HCT116 (cell line): Measurements from ENCODE around the gene GALR2. TPM values are rescaled to one million over a fixed set of nuclear protein-coding genes. Genes with fewer than 3 reads are reported as not detected.

Experiments
- ATAC-seq: fragments of 200-7000 bp; cut with Tn5 transposase; 2 replicates; pipeline ENCODE4 v1.9.1; 2020; ENCODE audit warnings: mild to moderate bottlenecking, moderate library complexity
- BruUV-seq: library from RNA; stranded (reverse); fragments of 400-500 nt; replicated peaks from 2 replicates; lab custom pipeline; 2021; lab: Mats Ljungman, UMichigan
- CTCF ChIA-PET: fragments of 300-600 bp; sonication (Branson Sonifier 250); formaldehyde crosslinking; loops from one replicate; lab custom pipeline; 2021; ENCODE audit warnings: antibody characterized with exemption; lab: Charles Lee
- POLR2A ChIA-PET: fragments of 300-600, 350-600 bp; sonication (Branson Sonifier 250); formaldehyde crosslinking; loops from one replicate; lab custom pipeline; 2021; ENCODE audit warnings: antibody characterized with exemption; lab: Charles Lee
- RAD21 ChIA-PET, 2 experiments: fragments of 300-600 bp; sonication (Branson Sonifier 250); formaldehyde crosslinking; loops; one replicate each; lab custom pipeline; 2023; ENCODE audit warnings: low total read pairs in 2 of 2; ENCODE audit not compliant: uncharacterized antibody in 2 of 2, unreplicated experiment in 2 of 2, low non-redundant PET in 1 of 2; lab: Charles Lee
- DNase-seq: peaks from one replicate; pipeline ENCODE4 v3.0.0-alpha.2; 2010; ENCODE audit warnings: low read depth, low spot score
- H2AFZ ChIP-seq: fragments of 200-600 bp; shearing (Covaris generic), sonication (generic); 2 replicates; pipeline ENCODE4 v1.6.1; 2017; ENCODE audit warnings: low read depth, mixed run types, mixed read lengths, antibody characterized with exemption, low read length; ENCODE audit not compliant: poor library complexity, severe bottlenecking
- H3K27ac ChIP-seq: 2 replicates; pipeline ENCODE4 v1.5.1; 2012; ENCODE audit warnings: low read depth, low read length
- H3K27me3 ChIP-seq: fragments of 200-600 bp; sonication (generic); 2 replicates; pipeline ENCODE4 v1.6.1; 2016; ENCODE audit warnings: mixed run types, low read length, mixed read lengths; ENCODE audit not compliant: insufficient read depth
- H3K36me3 ChIP-seq, 2 experiments: fragments of 200-500 bp in 1 of 2; fragments of 200-600 bp in 1 of 2; sonication (Bioruptor generic) in 1 of 2; sonication (generic) in 1 of 2; 2 replicates each; pipeline versions ENCODE4 v1.5.1 to v1.6.1; 2014 to 2016; ENCODE audit warnings: low read length in 2 of 2, inconsistent platforms in 1 of 2, mixed read lengths in 1 of 2, mixed run types in 1 of 2; ENCODE audit not compliant: insufficient read depth in 2 of 2, control insufficient read depth in 1 of 2
- H3K4me1 ChIP-seq, 2 experiments: fragments of 200-600 bp in 1 of 2; sonication (generic) in 1 of 2; 2 replicates each; pipeline versions ENCODE4 v1.5.1 to v1.6.1; 2012 to 2017; ENCODE audit warnings: low read length in 2 of 2, inconsistent platforms in 1 of 2, mild to moderate bottlenecking in 1 of 2, mixed read lengths in 1 of 2, mixed run types in 1 of 2, moderate library complexity in 1 of 2; ENCODE audit not compliant: insufficient read depth in 2 of 2, control insufficient read depth in 1 of 2
- H3K4me2 ChIP-seq: fragments of 200-600 bp; sonication (generic); 2 replicates; pipeline ENCODE4 v1.6.1; 2017; ENCODE audit warnings: mixed run types, low read length, mixed read lengths
- H3K4me3 ChIP-seq, 2 experiments: fragments of 200-600 bp in 1 of 2; sonication (generic) in 1 of 2; replicated peaks in 1 of 2; 2 replicates each; pipeline ENCODE4 v1.5.1; 2011 to 2016; ENCODE audit warnings: low read length in 2 of 2, control low read depth in 1 of 2, low read depth in 1 of 2, mild to moderate bottlenecking in 1 of 2, mixed read lengths in 1 of 2, mixed run types in 1 of 2
- H3K79me2 ChIP-seq: fragments of 200-600 bp; sonication (generic); 2 replicates; pipeline ENCODE4 v1.6.1; 2017; ENCODE audit warnings: mild to moderate bottlenecking, mixed run types, low read length, moderate library complexity, mixed read lengths; ENCODE audit not compliant: insufficient read depth
- H3K9ac ChIP-seq: fragments of 200-600 bp; sonication (generic); 2 replicates; pipeline ENCODE4 v1.6.1; 2016; ENCODE audit warnings: low read length, mixed read lengths
- H3K9me2 ChIP-seq: fragments of 200-600 bp; sonication (generic), shearing (Covaris generic); 2 replicates; pipeline ENCODE4 v1.6.1; 2017; ENCODE audit warnings: mixed run types, mild to moderate bottlenecking, moderate library complexity; ENCODE audit not compliant: insufficient read depth
- H3K9me3 ChIP-seq, 2 experiments: fragments of 200-500 bp in 1 of 2; fragments of 200-600 bp in 1 of 2; sonication (Bioruptor generic) in 1 of 2; sonication (generic) in 1 of 2; 2 replicates each; pipeline ENCODE4 v1.6.1; 2014 to 2017; ENCODE audit warnings: low read length in 2 of 2, mixed read lengths in 2 of 2, inconsistent platforms in 1 of 2, low read depth in 1 of 2, mild to moderate bottlenecking in 1 of 2, mixed run types in 1 of 2, moderate library complexity in 1 of 2; ENCODE audit not compliant: control insufficient read depth in 1 of 2, insufficient read depth in 1 of 2
- H4K20me1 ChIP-seq: fragments of 200-600 bp; sonication (generic), shearing (Covaris generic); 2 replicates; pipeline ENCODE4 v1.6.1; 2017; ENCODE audit warnings: mixed run types, mild to moderate bottlenecking, moderate library complexity; ENCODE audit not compliant: insufficient read depth
- CBX3 ChIP-seq: IDR thresholded peaks from 2 replicates; pipeline ENCODE4 v1.6.1; 2012; ENCODE audit warnings: low read depth
- CEBPB ChIP-seq: IDR thresholded peaks from 2 replicates; pipeline ENCODE4 v1.6.1; 2012; ENCODE audit warnings: low read depth
- CTCF ChIP-seq, 3 experiments: fragments of 200-600 bp in 1 of 3; sonication (generic) in 1 of 3; IDR thresholded peaks in 2 of 3; conservative IDR thresholded peaks in 1 of 3; 2 replicates each; pipeline ENCODE4 v1.5.1; 2012 to 2017; ENCODE audit warnings: low read depth in 2 of 3, low read length in 2 of 3, antibody characterized with exemption in 1 of 3, borderline replicate concordance in 1 of 3, control low read depth in 1 of 3, mild to moderate bottlenecking in 1 of 3, mixed read lengths in 1 of 3, mixed run types in 1 of 3, moderate library complexity in 1 of 3; ENCODE audit not compliant: insufficient read depth in 1 of 3
- EZH2phosphoT487 ChIP-seq: fragments of 200-600 bp; IDR thresholded peaks from 2 replicates; pipeline ENCODE4 v1.6.1; 2018; ENCODE audit warnings: antibody characterized with exemption, borderline replicate concordance
- JUND ChIP-seq: IDR thresholded peaks from 2 replicates; pipeline ENCODE4 v1.6.1; 2012
- POLR2A ChIP-seq: IDR thresholded peaks from 2 replicates; pipeline ENCODE4 v1.7.0; 2011; ENCODE audit warnings: borderline replicate concordance; ENCODE audit not compliant: insufficient read depth, insufficient read length; ENCODE audit errors: extremely low read depth
- POLR2AphosphoS5 ChIP-seq: IDR thresholded peaks from 2 replicates; pipeline ENCODE4 v1.6.1; 2011; ENCODE audit warnings: mild to moderate bottlenecking, low read depth, low read length, moderate library complexity
- SP1 ChIP-seq: IDR thresholded peaks from 2 replicates; pipeline ENCODE4 v1.6.1; 2012; ENCODE audit warnings: low read depth
- TCF7L2 ChIP-seq: IDR thresholded peaks from 2 replicates; pipeline ENCODE4 v1.7.0; 2011; ENCODE audit warnings: borderline replicate concordance, inconsistent platforms; ENCODE audit not compliant: insufficient read depth, insufficient read length; ENCODE audit errors: extremely low read depth
- YY1 ChIP-seq: IDR thresholded peaks from 2 replicates; pipeline ENCODE4 v1.6.1; 2011; ENCODE audit warnings: low read length, low read depth, moderate library complexity, mild to moderate bottlenecking; ENCODE audit not compliant: insufficient replicate concordance; ENCODE audit errors: extremely low read depth
- ZFX ChIP-seq: fragments of 450-650 bp; IDR thresholded peaks from 2 replicates; pipeline ENCODE4 v1.6.1; 2017
- ZNF274 ChIP-seq: fragments of 200-500 bp; sonication (Bioruptor generic); IDR thresholded peaks from 2 replicates; pipeline ENCODE4 v1.6.1; 2014; ENCODE audit warnings: mild to moderate bottlenecking, low read depth, low read length, inconsistent platforms
- intact Hi-C: fragments of 100-400 bp; cut with micrococcal nuclease; formaldehyde crosslinking; loops from 2 replicates; pipeline ENCODE4 v1.10.0; 2022
- total RNA-seq: library from RNA; stranded (reverse); gene quantifications from one replicate; pipeline ENCODE4 v1.2.1, GENCODE V29; 2021; ENCODE audit not compliant: unreplicated experiment
- TF ChIP-seq, protein P1 (sequence below): IDR thresholded peaks from 2 replicates; pipeline ENCODE4 v1.6.1; 2012
- TF ChIP-seq, protein P2 (sequence below): IDR thresholded peaks from 2 replicates; pipeline ENCODE4 v1.6.1; 2012; ENCODE audit warnings: low read depth

GALR2 gene
- total RNA-seq, 1 experiment from 2014 or later, result 0.27 TPM

DNA sequence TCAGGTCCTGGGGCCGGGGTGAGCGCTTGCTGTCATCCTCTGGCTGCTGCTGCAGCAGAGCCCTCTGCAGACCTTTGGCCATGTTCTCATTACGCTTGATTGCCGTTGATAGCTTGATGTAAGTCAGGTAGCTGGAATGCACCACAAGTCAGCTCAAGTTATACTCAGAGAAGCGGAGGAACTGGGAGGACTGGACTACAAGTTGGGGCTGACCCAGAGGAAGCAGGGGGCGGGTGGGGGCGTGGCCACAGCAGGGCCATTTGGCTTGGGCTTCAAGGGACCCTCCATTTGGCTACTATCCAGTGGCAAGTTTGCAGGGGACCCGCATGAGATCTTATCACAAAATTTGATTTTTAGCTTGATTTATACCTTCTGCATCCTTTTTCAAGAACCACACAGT, 28.5 kb upstream of the GALR2 start:
- Histone ChIP-seq H3K4me3 (no peak overlapping the region), H3K36me3 (peaks cover 74 to 83% of the 10 kb centered on the region in 2 experiments), H3K9me3 (no peaks in the 10 kb centered on the region), H3K27me3 (no peaks in the 10 kb centered on the region), H3K9ac (no peak overlapping the region), H2AFZ (no peak overlapping the region), H3K79me2 (peaks cover 10% of the 10 kb centered on the region), H3K4me2 (no peak overlapping the region), H3K4me1 (peaks cover 3 to 5% of the 10 kb centered on the region in 2 experiments), H3K9me2 (no peaks in the 10 kb centered on the region), H4K20me1 (no peaks in the 10 kb centered on the region), H3K27ac (no peak overlapping the region)
- ChIA-PET POLR2A (no interaction called here), RAD21 (no interaction called here), CTCF (no interaction called here)
- ATAC-seq, result no peak
- DNase-seq, result no peak
- BruUV-seq, result no TSS peak
- TF ChIP-seq, protein P1, sequence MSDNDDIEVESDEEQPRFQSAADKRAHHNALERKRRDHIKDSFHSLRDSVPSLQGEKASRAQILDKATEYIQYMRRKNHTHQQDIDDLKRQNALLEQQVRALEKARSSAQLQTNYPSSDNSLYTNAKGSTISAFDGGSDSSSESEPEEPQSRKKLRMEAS, result no peak
- TF ChIP-seq POLR2AphosphoS5, result no peak
- no peak for TF ChIP-seq EZH2phosphoT487
- no peak for TF ChIP-seq SP1
- intact Hi-C loops, result no loop called here

GRCh38 chr17:76048025-76048605, 26.5 kb upstream of the GALR2 start:
- H3K9me3 ChIP-seq, result no peaks in the 10 kb centered on the region
- no peak overlapping the region for H3K4me2 ChIP-seq
- H3K9me2 ChIP-seq, result no peaks in the 10 kb centered on the region
- CTCF ChIA-PET, result no interaction called here
- no peak overlapping the region for H3K27ac ChIP-seq
- H4K20me1 ChIP-seq, result no peaks in the 10 kb centered on the region
- intact Hi-C loops, result no loop called here
- no peak overlapping the region for H2AFZ ChIP-seq
- H3K36me3 ChIP-seq, result peaks cover 74 to 77% of the 10 kb centered on the region in 2 experiments
- ATAC-seq, result no peak
- no peaks in the 10 kb centered on the region for H3K27me3 ChIP-seq
- POLR2A ChIA-PET, result interaction anchor here (0.7 kb wide), 1 partner anchor 18 kb away, joined by 5 read pairs; no protein-coding TSS in a partner anchor
- DNase-seq, result no peak
- no TSS peak for BruUV-seq
- H3K79me2 ChIP-seq, result peaks cover 27% of the 10 kb centered on the region
- no peak overlapping the region for H3K9ac ChIP-seq
- H3K4me1 ChIP-seq, result peaks cover 17 to 19% of the 10 kb centered on the region in 2 experiments
- no peak overlapping the region for H3K4me3 ChIP-seq
- RAD21 ChIA-PET, result no interaction called here
- TF ChIP-seq POLR2A, result no peak
- no peak for TF ChIP-seq ZNF274
- TF ChIP-seq TCF7L2, result no peak
- no peak for TF ChIP-seq ZFX
- TF ChIP-seq SP1, result no peak
- TF ChIP-seq CEBPB, result no peak
- no peak for TF ChIP-seq JUND
- TF ChIP-seq, protein P2, sequence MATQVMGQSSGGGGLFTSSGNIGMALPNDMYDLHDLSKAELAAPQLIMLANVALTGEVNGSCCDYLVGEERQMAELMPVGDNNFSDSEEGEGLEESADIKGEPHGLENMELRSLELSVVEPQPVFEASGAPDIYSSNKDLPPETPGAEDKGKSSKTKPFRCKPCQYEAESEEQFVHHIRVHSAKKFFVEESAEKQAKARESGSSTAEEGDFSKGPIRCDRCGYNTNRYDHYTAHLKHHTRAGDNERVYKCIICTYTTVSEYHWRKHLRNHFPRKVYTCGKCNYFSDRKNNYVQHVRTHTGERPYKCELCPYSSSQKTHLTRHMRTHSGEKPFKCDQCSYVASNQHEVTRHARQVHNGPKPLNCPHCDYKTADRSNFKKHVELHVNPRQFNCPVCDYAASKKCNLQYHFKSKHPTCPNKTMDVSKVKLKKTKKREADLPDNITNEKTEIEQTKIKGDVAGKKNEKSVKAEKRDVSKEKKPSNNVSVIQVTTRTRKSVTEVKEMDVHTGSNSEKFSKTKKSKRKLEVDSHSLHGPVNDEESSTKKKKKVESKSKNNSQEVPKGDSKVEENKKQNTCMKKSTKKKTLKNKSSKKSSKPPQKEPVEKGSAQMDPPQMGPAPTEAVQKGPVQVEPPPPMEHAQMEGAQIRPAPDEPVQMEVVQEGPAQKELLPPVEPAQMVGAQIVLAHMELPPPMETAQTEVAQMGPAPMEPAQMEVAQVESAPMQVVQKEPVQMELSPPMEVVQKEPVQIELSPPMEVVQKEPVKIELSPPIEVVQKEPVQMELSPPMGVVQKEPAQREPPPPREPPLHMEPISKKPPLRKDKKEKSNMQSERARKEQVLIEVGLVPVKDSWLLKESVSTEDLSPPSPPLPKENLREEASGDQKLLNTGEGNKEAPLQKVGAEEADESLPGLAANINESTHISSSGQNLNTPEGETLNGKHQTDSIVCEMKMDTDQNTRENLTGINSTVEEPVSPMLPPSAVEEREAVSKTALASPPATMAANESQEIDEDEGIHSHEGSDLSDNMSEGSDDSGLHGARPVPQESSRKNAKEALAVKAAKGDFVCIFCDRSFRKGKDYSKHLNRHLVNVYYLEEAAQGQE, result no peak
- no peak for TF ChIP-seq YY1
- no peak for TF ChIP-seq CTCF (IDR thresholded peaks at IDR 0.05 in 2 of 3, conservative IDR thresholded peaks at IDR 0.05 in 1 of 3; ENCODE audit: borderline replicate concordance in 1 of 3, insufficient read depth in 1 of 3, low read depth in 2 of 3, low read length in 2 of 3)
- TF ChIP-seq CBX3, result no peak
- TF ChIP-seq, protein P1, result no peak
